Measurements from ENCODE around the gene KANK4. TPM values are rescaled to one million over a fixed set of nuclear protein-coding genes. Genes with fewer than 3 reads are reported as not detected.
"Not testable (repeated sequence)": the region's sequence is repeated elsewhere in the genome, so short reads cannot be mapped to it uniquely, and the experiment has no call there.

Gene KANK4
- total and polyA plus RNA-seq, 2 of the 8 experiments (the other 6 are each of a cell fraction or from before 2014, with no cell fraction given), result 0.22 to 0.26 TPM

GRCh38 chr1:62240651-62241370 lies 78.4 kb downstream of the KANK4 start (continued):
- TF ChIP-seq GTF2F1 (IDR thresholded peaks at IDR 0.05; ENCODE audit: borderline replicate concordance, low read depth, low read length) (no peak), RXRA (IDR thresholded peaks at IDR 0.05; ENCODE audit: insufficient read depth, low read depth, low read length) (no peak), KDM4A (IDR thresholded peaks at IDR 0.05; ENCODE audit: low read depth, low read length, severe bottlenecking) (no peak), TBP (IDR thresholded peaks at IDR 0.05; ENCODE audit: low read depth, low read length) (no peak), NRF1 (IDR thresholded peaks at IDR 0.05; ENCODE audit: low read depth, low read length) (no peak)

DNA sequence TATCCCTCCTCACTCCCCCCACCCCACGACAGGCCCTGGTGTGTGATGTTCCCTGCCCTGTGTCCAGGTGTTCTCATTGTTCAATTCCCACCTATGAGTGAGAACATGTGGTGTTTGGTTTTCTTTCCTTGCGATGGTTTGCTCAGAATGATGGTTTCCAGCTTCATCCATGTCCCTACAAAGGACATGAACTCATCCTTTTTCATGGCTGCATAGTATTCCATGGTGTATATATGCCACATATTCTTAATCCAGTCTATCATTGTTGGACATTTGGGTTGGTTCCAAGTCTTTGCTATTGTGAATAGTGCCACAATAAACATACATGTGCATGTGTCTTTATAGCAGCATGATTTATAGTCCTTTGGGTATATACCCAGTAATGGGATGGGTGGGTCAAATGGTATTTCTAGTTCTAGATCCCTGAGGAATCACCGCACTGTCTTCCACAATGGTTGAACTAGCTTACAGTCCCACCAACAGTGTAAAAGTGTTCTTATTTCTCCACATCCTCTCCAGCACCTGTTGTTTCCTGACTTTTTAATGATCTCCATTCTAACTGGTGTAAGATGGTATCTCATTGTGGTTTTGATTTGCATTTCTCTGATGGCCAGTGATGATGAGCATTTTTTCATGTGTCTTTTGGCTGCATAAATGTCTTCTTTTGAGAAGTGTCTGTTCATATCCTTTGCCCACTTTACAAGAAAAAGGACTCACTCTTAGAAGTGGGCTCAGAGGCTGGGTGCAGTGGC lies 79.4 kb downstream of the KANK4 start:
- CTCF ChIA-PET (ENCODE audit: partially characterized antibody); H3K56ac ChIP-seq (replicated peaks; ENCODE audit: insufficient read length, low read depth, low read length); H3K9me3 ChIP-seq (ENCODE audit: insufficient read depth in 2 of 2, low read depth in 1 of 2, low read length in 1 of 2); H3K4ac ChIP-seq (replicated peaks; ENCODE audit: insufficient read length, low read depth, low read length); H3K18ac ChIP-seq (ENCODE audit: extremely low read depth, low read length); H3K79me2 ChIP-seq (ENCODE audit: control insufficient read depth in 1 of 2, insufficient read depth in 2 of 2, low read length in 2 of 2); H4K20me1 ChIP-seq (replicated peaks in 1 of 2; ENCODE audit: control insufficient read depth in 1 of 2, insufficient read depth in 2 of 2, low read length in 2 of 2); H4K5ac ChIP-seq (ENCODE audit: insufficient read length, low read depth, low read length); H2AK5ac ChIP-seq (ENCODE audit: low read depth, low read length); H2BK15ac ChIP-seq (ENCODE audit: low read length); H3K79me1 ChIP-seq (ENCODE audit: low read depth, low read length); DNase-seq (ENCODE audit: low read depth in 1 of 2, low spot score in 2 of 2); H2BK12ac ChIP-seq (ENCODE audit: low read depth, low read length); FAIRE-seq; H3K23me2 ChIP-seq (ENCODE audit: low read depth, low read length); H3K9ac ChIP-seq (replicated peaks in 1 of 4; ENCODE audit: extremely low read depth in 1 of 4, low read depth in 3 of 4, low read length in 3 of 4); H3K4me2 ChIP-seq (ENCODE audit: insufficient read depth in 1 of 2, low read depth in 2 of 2, low read length in 2 of 2); H3K4me1 ChIP-seq (replicated peaks in 1 of 4; ENCODE audit: control insufficient read depth in 3 of 4, insufficient read depth in 4 of 4, low read length in 3 of 4); H3K36me3 ChIP-seq (ENCODE audit: control insufficient read depth in 2 of 4, insufficient read depth in 4 of 4, low read length in 3 of 4); H4K8ac ChIP-seq (ENCODE audit: extremely low read depth, insufficient read depth, low read length); H2AFZ ChIP-seq (ENCODE audit: low read length); H3K4me3 ChIP-seq (ENCODE audit: extremely low read depth in 1 of 4, insufficient read depth in 2 of 4, low read depth in 3 of 4, low read length in 4 of 4); H4K91ac ChIP-seq (replicated peaks; ENCODE audit: insufficient read length, low read length); H2BK120ac ChIP-seq (replicated peaks; ENCODE audit: low read depth, low read length); H3K27me3 ChIP-seq (replicated peaks in 1 of 4; ENCODE audit: control insufficient read depth in 3 of 4, extremely low read depth in 1 of 4, insufficient read depth in 3 of 4, low read length in 3 of 4); H3K14ac ChIP-seq (ENCODE audit: insufficient read length); H3K23ac ChIP-seq (ENCODE audit: insufficient read length); H3K27ac ChIP-seq (ENCODE audit: low read depth, low read length); H2BK20ac ChIP-seq (ENCODE audit: low read length); H2BK5ac ChIP-seq (ENCODE audit: low read depth, low read length): not testable (repeated sequence)
- POLR2A ChIA-PET (ENCODE audit: partially characterized antibody), result interaction anchor here (1.3 to 2.2 kb wide), 3 partner anchors 9 to 31 kb away, joined by 3 to 6 read pairs (median 5); no protein-coding TSS in a partner anchor
- WGBS, 2 experiments (ENCODE audit: extremely low coverage in 1 of 2, insufficient coverage in 1 of 2, insufficient read length in 1 of 2, insufficient replicate concordance in 2 of 2, low coverage in 1 of 2, low lambda C conversion rate in 2 of 2, missing lambda C conversion rate in 1 of 2), result 86% methylated on average over 3 of the region's 3 CpGs; no CpG with 5 or more reads in 1 of the 2 experiments

Measured in H1 (cell line).